HT-29 (cell line): ENCODE data around the gene LYVE1. TPM values are rescaled to one million over a fixed set of nuclear protein-coding genes. Genes with fewer than 3 reads are reported as not detected.

Experiments used
- DNase-seq: peaks from one replicate; pipeline ENCODE4 v3.0.0-alpha.2; 2015; ENCODE audit warnings: low spot score
- total RNA-seq: library from RNA; depleted of rRNA; stranded (reverse); fragments of >200 nt; shearing (Covaris generic); gene quantifications from 2 replicates; pipeline ENCODE4 v1.2.3, GENCODE V29; 2014; rRNA removed

Gene LYVE1
- total RNA-seq, 1 experiment from 2014 or later: not detected

- DNase-seq: peak; percentile 57
Observed at GRCh38 chr11:10526974-10527918, 41.2 kb downstream of the LYVE1 start.

GRCh38 chr11:10524471-10524870 is 44.0 kb downstream of the LYVE1 start:
- DNase-seq: no peak

GRCh38 chr11:10522921-10523320 is 45.5 kb downstream of the LYVE1 start:
- peak; percentile 30 for DNase-seq

- no peak for DNase-seq
Observed at GRCh38 chr11:10522276-10522675, 46.2 kb downstream of the LYVE1 start.

- no peak for DNase-seq
Observed at GRCh38 chr11:10520562-10520961, 47.9 kb downstream of the LYVE1 start.

GRCh38 chr11:10519630-10520029 is 48.8 kb downstream of the LYVE1 start:
- no peak for DNase-seq

GRCh38 chr11:10518891-10519290 is 49.6 kb downstream of the LYVE1 start:
- no peak for DNase-seq

GRCh38 chr11:10518123-10518522 is 50.3 kb downstream of the LYVE1 start:
- no peak for DNase-seq

- no peak for DNase-seq
Observed at GRCh38 chr11:10515418-10515817, 53.0 kb downstream of the LYVE1 start.

- DNase-seq: no peak
Observed at GRCh38 chr11:10514709-10515108, 53.8 kb downstream of the LYVE1 start.

GRCh38 chr11:10514202-10514601 is 54.3 kb downstream of the LYVE1 start:
- DNase-seq: peak; percentile 42

GRCh38 chr11:10511181-10511621 is 57.3 kb downstream of the LYVE1 start:
- DNase-seq: no peak

Other genes starting within 250 kb of the LYVE1 start
- gene AMPD3, start 113.4 kb downstream of the LYVE1 start, total RNA-seq: 6.3 and 10.4 TPM in 2 replicates
- 10.1 and 11.7 TPM in 2 replicates for gene RNF141, start 27.5 kb downstream of the LYVE1 start, total RNA-seq
- gene IRAG1, start 125.1 kb upstream of the LYVE1 start, total RNA-seq: 0.21 and 1.3 TPM in 2 replicates
- gene CTR9, start 182.6 kb upstream of the LYVE1 start, total RNA-seq: 15.9 and 18.5 TPM in 2 replicates
- gene EIF4G2, start 240.3 kb upstream of the LYVE1 start, total RNA-seq: 514 and 533 TPM in 2 replicates